NCI-H146 treated with DMSO at 0.1 percent for 48 hours (cell line): ENCODE measurements around the gene PRKAG1.

Source experiments
- DNase-seq: peaks from one replicate; lab custom pipeline; 2025; ENCODE audit not compliant: unreplicated experiment; lab: John Stamatoyannopoulos, UW

PRKAG1 gene

GRCh38 chr12:49032679-49033447 lies 14.3 kb upstream of the PRKAG1 start:
- no peak for DNase-seq

GRCh38 chr12:49032276-49032675 lies 13.7 kb upstream of the PRKAG1 start:
- DNase-seq = no peak

DNA sequence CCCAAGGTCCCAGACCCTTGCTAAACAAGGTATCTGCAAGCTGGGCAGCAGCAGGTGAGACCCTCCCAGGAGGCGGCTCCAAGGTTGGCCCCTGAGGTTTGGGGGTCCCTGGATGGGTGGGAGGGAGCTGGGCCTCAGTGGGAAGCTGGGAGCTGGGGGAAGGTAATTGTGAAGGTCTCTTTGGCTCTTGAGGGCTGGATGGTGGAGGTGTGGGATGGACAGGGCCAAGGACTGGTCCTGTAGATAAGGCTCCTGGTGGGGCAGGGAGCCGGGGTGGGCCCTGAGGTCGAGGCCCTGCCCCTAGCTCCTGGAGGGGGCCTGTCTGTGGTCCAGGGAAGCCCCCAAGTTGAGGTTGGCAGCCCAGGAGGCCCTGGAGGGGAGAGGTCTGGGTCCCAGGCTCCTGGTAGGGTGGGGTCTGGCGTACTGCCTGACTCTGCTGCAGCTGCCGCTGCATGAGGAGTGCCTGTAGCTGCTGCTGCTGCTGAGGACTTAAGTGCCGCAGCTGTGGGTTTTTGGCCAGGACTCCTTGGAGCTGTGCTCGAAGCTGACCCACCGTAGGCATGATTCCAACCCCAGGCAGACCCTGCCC lies 13.1 kb upstream of the PRKAG1 start:
- no peak for DNase-seq

GRCh38 chr12:49030714-49031572 lies 12.4 kb upstream of the PRKAG1 start:
- DNase-seq = no peak

DNA sequence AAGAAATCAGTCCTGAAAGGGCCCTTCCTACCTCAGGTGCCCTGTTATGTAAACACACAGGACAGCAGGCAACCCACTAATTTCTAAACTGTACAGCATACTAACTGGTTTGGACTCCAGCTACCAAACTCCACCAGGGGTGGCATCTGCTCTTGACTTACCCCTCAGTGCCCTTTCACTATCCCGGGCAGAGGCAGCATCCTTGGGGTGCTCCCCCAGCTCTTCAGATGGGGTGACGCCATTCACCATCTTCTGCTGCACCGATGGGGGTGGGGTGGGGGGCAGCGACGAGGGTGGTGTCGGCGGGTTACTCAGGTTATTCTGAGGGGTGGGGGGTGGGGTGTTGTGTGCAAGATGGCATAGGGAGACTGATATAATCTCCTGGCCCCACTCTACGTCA lies 11.5 kb upstream of the PRKAG1 start:
- no peak for DNase-seq

DNA sequence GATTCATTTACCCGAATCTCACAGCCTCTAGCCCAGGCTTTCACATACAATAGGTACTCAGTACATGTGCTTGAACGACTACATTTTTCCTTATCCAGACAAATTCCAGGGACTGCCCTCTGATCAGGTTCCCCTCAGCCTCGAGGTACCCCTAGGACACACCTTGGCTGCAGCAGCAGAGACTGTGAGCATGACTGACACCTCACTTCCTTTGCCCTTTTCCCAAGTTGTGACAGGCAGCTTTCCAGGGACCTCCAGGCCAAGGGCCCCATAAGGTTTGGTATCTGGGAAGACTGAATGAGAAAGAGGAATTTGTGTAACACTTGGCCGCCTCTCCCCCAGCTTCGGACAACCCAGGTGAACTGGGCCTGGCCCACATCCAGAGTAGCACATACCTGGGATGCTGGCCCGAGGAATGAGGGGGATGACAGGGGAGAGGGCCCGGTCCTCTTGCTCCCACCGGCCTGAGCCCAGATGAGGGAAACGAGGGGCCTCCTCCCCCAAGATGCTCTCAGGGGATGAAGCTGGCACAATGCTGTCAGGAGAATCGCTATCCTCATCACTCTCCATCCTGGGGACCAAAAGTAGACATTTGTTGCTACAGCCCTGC lies 10.2 kb upstream of the PRKAG1 start:
- DNase-seq = no peak

DNA sequence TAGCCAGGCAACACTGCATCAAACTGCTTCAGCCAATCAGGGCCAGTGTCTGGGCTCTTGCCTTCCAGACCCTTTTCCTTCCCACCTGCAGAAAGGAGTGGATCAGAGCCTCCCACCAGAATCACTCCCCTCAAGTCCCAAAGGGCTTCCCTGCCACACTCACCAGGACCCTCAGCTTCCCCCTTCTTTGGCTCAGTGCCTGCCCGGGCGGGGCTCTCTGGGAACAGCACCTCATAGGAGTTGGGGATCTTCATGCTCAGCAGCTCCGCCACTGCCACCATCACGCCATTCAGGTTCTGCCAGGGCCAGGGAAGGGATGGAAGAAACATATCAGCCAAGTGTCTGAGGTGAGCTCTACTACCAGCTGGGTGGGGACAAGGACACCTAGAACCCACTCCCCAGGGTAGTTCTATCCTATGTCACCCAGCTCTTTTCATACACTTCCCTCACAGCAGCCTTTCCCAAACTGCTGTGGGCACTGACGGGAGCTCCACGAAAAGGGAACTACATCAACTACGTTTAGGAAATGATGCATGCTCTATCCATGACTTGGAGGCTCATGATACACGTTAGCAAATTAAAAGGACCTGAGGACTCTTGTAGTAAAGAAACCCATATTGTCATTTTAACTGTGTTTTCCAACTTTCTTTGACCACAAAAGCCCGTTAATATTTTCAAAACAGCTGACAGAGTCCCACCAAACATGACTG lies 9.4 kb upstream of the PRKAG1 start:
- no peak for DNase-seq

GRCh38 chr12:49026678-49027480 lies 8.3 kb upstream of the PRKAG1 start:
- no peak for DNase-seq

DNA sequence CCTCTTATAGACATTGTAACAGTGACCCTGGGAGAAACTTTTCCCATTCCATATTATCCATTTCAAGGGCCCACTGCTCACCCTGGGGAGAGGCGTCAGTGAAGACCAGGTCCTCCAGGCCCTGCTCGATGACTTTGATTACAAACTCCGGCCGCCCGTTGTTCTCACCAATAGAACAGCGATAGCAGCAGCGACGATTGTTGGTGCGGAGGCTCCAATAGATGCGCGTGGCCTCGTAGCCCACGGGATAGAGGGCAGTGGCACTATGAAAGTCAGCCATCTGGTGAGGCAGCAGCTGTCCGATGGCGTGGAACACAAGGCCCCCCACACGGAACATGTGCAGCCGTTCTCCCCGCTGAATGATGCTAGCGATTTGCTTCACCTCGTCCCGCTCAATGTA lies 7.5 kb upstream of the PRKAG1 start:
- DNase-seq = no peak

DNA sequence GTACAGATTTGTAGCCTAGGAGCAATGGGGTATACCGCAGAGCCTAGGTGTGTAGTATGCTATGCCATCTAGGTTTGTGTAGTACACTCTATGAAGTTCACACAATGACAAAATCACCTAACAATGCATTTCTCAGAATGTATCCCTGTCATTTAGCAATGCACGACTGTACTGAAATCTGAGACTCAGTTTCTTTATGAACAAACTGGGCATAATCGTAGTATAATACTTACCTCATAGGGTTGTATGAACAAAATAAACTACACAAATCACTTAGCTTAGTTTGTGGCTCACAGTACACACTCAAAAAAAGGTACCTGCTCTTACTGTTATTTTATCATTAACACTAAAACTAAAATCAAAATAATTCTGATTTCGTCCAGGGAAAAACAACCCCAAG lies 6.9 kb upstream of the PRKAG1 start:
- DNase-seq = no peak

- DNase-seq = no peak
These were observed 6.0 kb upstream of the PRKAG1 start for GRCh38 chr12:49024543-49024942.

- DNase-seq = no peak
These were observed 5.2 kb upstream of the PRKAG1 start for GRCh38 chr12:49023812-49024211.

- no peak for DNase-seq
These were observed 4.1 kb upstream of the PRKAG1 start for GRCh38 chr12:49022558-49023178.

GRCh38 chr12:49021292-49021915 lies 2.8 kb upstream of the PRKAG1 start:
- DNase-seq = no peak

- DNase-seq = no peak
These were observed 1.9 kb upstream of the PRKAG1 start for GRCh38 chr12:49020441-49020840.

- DNase-seq = no peak
These were observed 1.1 kb upstream of the PRKAG1 start for GRCh38 chr12:49019443-49020324.

- DNase-seq = no peak
These were observed 499 bp upstream of the PRKAG1 start for GRCh38 chr12:49019120-49019430.

GRCh38 chr12:49017891-49018260 lies 700 bp downstream of the PRKAG1 start:
- no peak for DNase-seq
